Cardiac ventricle fibroblast (primary cell): ENCODE measurements around the gene CXCL6. TPM values are rescaled to one million over a fixed set of nuclear protein-coding genes. Genes with fewer than 3 reads are reported as not detected.

Source experiments
- total RNA-seq: library from RNA; depleted of rRNA; stranded (reverse); fragments of >200 nt; gene quantifications from 2 replicates; pipeline ENCODE4 v1.2.3, GENCODE V29; 2015

CXCL6 gene
- 68.1 and 87.1 TPM in 2 replicates for total RNA-seq

DNA sequence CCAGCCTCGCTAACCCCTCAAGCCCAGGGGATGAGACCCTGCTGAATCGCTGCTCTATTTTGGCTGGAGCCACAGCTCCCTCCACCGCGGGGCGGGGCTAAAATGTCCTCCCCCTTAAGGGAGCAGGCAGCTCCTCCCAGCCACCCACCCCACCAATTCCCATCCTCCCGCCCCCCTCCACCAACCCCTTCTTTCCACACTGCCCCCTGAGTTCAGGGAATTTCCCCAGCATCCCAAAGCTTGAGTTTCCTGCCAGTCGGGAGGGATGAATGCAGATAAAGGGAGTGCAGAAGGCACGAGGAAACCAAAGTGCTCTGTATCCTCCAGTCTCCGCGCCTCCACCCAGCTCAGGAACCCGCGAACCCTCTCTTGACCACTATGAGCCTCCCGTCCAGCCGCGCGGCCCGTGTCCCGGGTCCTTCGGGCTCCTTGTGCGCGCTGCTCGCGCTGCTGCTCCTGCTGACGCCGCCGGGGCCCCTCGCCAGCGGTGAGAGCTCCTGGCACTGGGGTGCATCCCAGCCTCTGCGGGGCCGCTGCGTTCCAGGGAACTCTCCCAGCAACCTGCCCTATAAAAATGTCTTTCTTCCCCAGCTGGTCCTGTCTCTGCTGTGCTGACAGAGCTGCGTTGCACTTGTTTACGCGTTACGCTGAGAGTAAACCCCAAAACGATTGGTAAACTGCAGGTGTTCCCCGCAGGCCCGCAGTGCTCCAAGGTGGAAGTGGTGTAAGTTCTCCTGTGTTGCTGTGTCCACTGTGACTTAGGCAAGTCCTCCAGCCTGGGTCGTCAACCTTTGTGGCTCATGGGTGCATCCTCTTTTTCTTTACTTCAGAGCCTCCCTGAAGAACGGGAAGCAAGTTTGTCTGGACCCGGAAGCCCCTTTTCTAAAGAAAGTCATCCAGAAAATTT lies at the start of gene CXCL6:
CXCL6 (plus strand) TSS at position 306 of the 907 bp plus-strand sequence; CDS start at position 379, 73 bp downstream.

GRCh38 chr4:73853246-73853704 lies 16.8 kb downstream of the CXCL6 start, which contains the start of gene PF4V1:
Gene PF4V1, plus strand, starts transcription at chr4:73853296. Its CDS starts 67 bp downstream, at chr4:73853363.

DNA sequence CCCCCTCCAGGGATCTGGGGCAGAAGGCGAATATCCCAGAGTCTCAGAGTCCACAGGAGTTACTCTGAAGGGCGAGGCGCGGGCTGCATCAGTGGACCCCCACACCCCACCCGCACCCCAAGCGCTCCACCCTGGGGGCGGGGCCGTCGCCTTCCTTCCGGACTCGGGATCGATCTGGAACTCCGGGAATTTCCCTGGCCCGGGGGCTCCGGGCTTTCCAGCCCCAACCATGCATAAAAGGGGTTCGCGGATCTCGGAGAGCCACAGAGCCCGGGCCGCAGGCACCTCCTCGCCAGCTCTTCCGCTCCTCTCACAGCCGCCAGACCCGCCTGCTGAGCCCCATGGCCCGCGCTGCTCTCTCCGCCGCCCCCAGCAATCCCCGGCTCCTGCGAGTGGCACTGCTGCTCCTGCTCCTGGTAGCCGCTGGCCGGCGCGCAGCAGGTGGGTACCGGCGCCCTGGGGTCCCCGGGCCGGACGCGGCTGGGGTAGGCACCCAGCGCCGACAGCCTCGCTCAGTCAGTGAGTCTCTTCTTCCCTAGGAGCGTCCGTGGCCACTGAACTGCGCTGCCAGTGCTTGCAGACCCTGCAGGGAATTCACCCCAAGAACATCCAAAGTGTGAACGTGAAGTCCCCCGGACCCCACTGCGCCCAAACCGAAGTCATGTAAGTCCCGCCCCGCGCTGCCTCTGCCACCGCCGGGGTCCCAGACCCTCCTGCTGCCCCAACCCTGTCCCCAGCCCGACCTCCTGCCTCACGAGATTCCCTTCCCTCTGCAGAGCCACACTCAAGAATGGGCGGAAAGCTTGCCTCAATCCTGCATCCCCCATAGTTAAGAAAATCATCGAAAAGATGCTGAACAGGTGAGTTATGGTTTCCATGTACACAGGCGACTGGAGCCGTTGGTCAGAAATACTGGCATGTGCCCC lies 32.9 kb downstream of the CXCL6 start, which contains the start of gene CXCL1:
CXCL1 (plus strand) TSS at position 264 of the 926 bp plus-strand sequence; CDS start at position 342, 78 bp downstream.

Other genes with a start within 250 kb of the CXCL6 start
- gene RASSF6, start 216.2 kb upstream of the CXCL6 start, total RNA-seq: not detected in 2 replicates
- gene CXCL8, start 96.1 kb upstream of the CXCL6 start, total RNA-seq: 9.1 and 11.1 TPM in 2 replicates
- 2.6 TPM in 1 of 2 replicates, not detected in the other for gene PF4V1, start 16.6 kb downstream of the CXCL6 start, total RNA-seq
- 54.5 and 69.2 TPM in 2 replicates for gene CXCL1, start 32.7 kb downstream of the CXCL6 start, total RNA-seq
- gene PF4, start 145.3 kb downstream of the CXCL6 start, total RNA-seq: 0.81 and 7.2 TPM in 2 replicates
- gene PPBP, start 151.5 kb downstream of the CXCL6 start, total RNA-seq: not detected in 2 replicates
- gene CXCL5, start 162.0 kb downstream of the CXCL6 start, total RNA-seq: 2.9 and 3.4 TPM in 2 replicates
- gene CXCL3, start 202.0 kb downstream of the CXCL6 start, total RNA-seq: 3.2 and 5.4 TPM in 2 replicates